Trophoblast cell (in vitro differentiated cells and primary cell): Measurements from ENCODE around the gene CASP10.

Experiments used
- DNase-seq, 2 donors: peaks; one replicate each; pipeline ENCODE4 v3.0.0-alpha.2; 2016
- H2AFZ ChIP-seq: 2 replicates; pipeline ENCODE4 v1.6.1; 2013; ENCODE audit warnings: low read length, moderate library complexity, mild to moderate bottlenecking; ENCODE audit not compliant: insufficient read depth, poor library complexity
- H2AK5ac ChIP-seq: 2 replicates; pipeline ENCODE4 v1.6.1; 2013; ENCODE audit warnings: mild to moderate bottlenecking, low read length
- H2BK120ac ChIP-seq: 2 replicates; pipeline ENCODE4 v1.6.1; 2013; ENCODE audit warnings: low read length, mild to moderate bottlenecking, moderate library complexity; ENCODE audit not compliant: insufficient read depth, poor library complexity
- H2BK12ac ChIP-seq: 2 replicates; pipeline ENCODE4 v1.6.1; 2013; ENCODE audit warnings: mild to moderate bottlenecking, low read length, moderate library complexity
- H2BK5ac ChIP-seq: 2 replicates; pipeline ENCODE4 v1.6.1; 2013; ENCODE audit warnings: low read length, low read depth, moderate library complexity, mild to moderate bottlenecking; ENCODE audit not compliant: poor library complexity
- H3K14ac ChIP-seq: 2 replicates; pipeline ENCODE4 v1.6.1; 2013; ENCODE audit warnings: mild to moderate bottlenecking, low read length
- H3K18ac ChIP-seq: 2 replicates; pipeline ENCODE4 v1.6.1; 2013; ENCODE audit warnings: mild to moderate bottlenecking, low read length
- H3K23ac ChIP-seq: 2 replicates; pipeline ENCODE4 v1.6.1; 2013; ENCODE audit warnings: low read length
- H3K27ac ChIP-seq: 2 replicates; pipeline ENCODE4 v1.5.1; 2013; ENCODE audit warnings: low read depth, mild to moderate bottlenecking, inconsistent platforms, low read length, moderate library complexity
- H3K27me3 ChIP-seq: 2 replicates; pipeline ENCODE4 v1.6.1; 2013; ENCODE audit warnings: inconsistent platforms, mild to moderate bottlenecking, low read length, moderate library complexity; ENCODE audit not compliant: insufficient read depth
- H3K36me3 ChIP-seq, 2 experiments: 1 replicate in 1 of 2; 2 replicates in 1 of 2; pipeline ENCODE4 v1.6.1; 2013; ENCODE audit warnings: low read length in 2 of 2, mild to moderate bottlenecking in 2 of 2, moderate library complexity in 1 of 2; ENCODE audit not compliant: insufficient read depth in 2 of 2, control insufficient read depth in 1 of 2
- H3K4ac ChIP-seq: 2 replicates; pipeline ENCODE4 v1.6.1; 2013; ENCODE audit warnings: low read depth, mild to moderate bottlenecking, low read length, moderate library complexity
- H3K4me1 ChIP-seq, 2 experiments: 1 replicate in 1 of 2; 2 replicates in 1 of 2; pipeline ENCODE4 v1.6.1; 2013; ENCODE audit warnings: low read length in 2 of 2, mild to moderate bottlenecking in 2 of 2, moderate library complexity in 1 of 2; ENCODE audit not compliant: insufficient read depth in 2 of 2, control insufficient read depth in 1 of 2
- H3K4me2 ChIP-seq: 2 replicates; pipeline ENCODE4 v1.6.1; 2013; ENCODE audit warnings: inconsistent platforms, mild to moderate bottlenecking, low read length, moderate library complexity
- H3K4me3 ChIP-seq: 2 replicates; pipeline ENCODE4 v1.5.1; 2013; ENCODE audit warnings: mild to moderate bottlenecking, low read depth, low read length, inconsistent platforms
- H3K79me1 ChIP-seq: one replicate; pipeline ENCODE4 v1.6.1; 2013; ENCODE audit warnings: low read length
- H3K79me2 ChIP-seq: 2 replicates; pipeline ENCODE4 v1.6.1; 2013; ENCODE audit warnings: low read length, mild to moderate bottlenecking; ENCODE audit not compliant: control insufficient read depth, insufficient read depth, poor library complexity
- H3K9ac ChIP-seq: 2 replicates; pipeline ENCODE4 v1.6.1; 2013; ENCODE audit warnings: mild to moderate bottlenecking, low read length
- H3K9me3 ChIP-seq: 2 replicates; pipeline ENCODE4 v1.6.1; 2013; ENCODE audit warnings: low read depth, mild to moderate bottlenecking, control low read depth, inconsistent platforms, low read length; ENCODE audit not compliant: insufficient read depth
- H4K12ac ChIP-seq: 2 replicates; pipeline ENCODE4 v1.6.1; 2013; ENCODE audit warnings: low read depth, mild to moderate bottlenecking, low read length, moderate library complexity
- H4K8ac ChIP-seq: 2 replicates; pipeline ENCODE4 v1.6.1; 2013; ENCODE audit warnings: low read depth, mild to moderate bottlenecking, low read length, moderate library complexity
- H4K91ac ChIP-seq: one replicate; pipeline ENCODE4 v1.6.1; 2013; ENCODE audit warnings: low read depth, mild to moderate bottlenecking, low read length, moderate library complexity
- WGBS: extraction: QIAGEN DNeasy Blood & Tissue Kit; methylation state at CpG from one replicate; pipeline ENCODE4 v1.1.7; 2013; ENCODE audit warnings: missing lambda C conversion rate; ENCODE audit not compliant: insufficient read length, insufficient coverage; ENCODE audit errors: extremely low coverage; 5-methylcytosine and 5-hydroxymethylcytosine counted together

CASP10 gene

DNA sequence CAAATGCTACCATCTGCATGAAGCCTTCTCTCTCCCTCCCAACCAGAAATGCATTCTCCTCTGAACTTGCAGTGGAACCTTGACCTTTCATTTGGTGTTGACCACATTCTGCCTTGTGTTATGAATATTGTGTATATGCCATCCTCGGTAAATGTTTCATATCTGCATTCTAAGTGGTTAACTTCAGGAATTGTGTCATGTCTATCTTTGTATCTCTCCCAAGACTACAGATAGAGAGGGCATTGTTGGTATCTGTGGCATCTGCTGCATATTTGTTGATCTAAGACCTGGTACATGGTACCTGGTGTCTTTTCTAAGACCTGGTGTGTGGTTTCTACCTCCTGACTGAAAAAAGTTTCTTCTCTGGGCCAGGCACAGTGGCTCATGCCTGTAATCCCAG, 34.0 kb downstream of the CASP10 start:
- no peak overlapping the region for H4K12ac ChIP-seq
- no peaks in the 10 kb centered on the region for H3K27me3 ChIP-seq
- no peak overlapping the region for H3K18ac ChIP-seq
- no peak overlapping the region for H3K4me2 ChIP-seq
- H2BK12ac ChIP-seq, result no peak overlapping the region
- no peaks in the 10 kb centered on the region for H3K9me3 ChIP-seq
- no peak overlapping the region for H3K23ac ChIP-seq
- no peak overlapping the region for H3K4ac ChIP-seq
- H2AFZ ChIP-seq, result no peak overlapping the region
- no peak overlapping the region for H4K91ac ChIP-seq
- H2BK120ac ChIP-seq, result no peak overlapping the region
- H3K14ac ChIP-seq, result no peak overlapping the region
- no peak overlapping the region for H3K27ac ChIP-seq
- H3K9ac ChIP-seq, result no peak overlapping the region
- no peaks in the 10 kb centered on the region for H3K79me2 ChIP-seq
- H3K36me3 ChIP-seq, result no peaks in the 10 kb centered on the region
- peaks cover 4 to 6% of the 10 kb centered on the region in 2 experiments for H3K4me1 ChIP-seq
- DNase-seq, result no peak
- H3K4me3 ChIP-seq, result no peak overlapping the region
- H2AK5ac ChIP-seq, result no peak overlapping the region
- no peaks in the 10 kb centered on the region for H3K79me1 ChIP-seq
- H4K8ac ChIP-seq, result no peak overlapping the region
- H2BK5ac ChIP-seq, result no peak overlapping the region
- no CpG with 5 or more reads among the region's 1 CpG for WGBS

DNA sequence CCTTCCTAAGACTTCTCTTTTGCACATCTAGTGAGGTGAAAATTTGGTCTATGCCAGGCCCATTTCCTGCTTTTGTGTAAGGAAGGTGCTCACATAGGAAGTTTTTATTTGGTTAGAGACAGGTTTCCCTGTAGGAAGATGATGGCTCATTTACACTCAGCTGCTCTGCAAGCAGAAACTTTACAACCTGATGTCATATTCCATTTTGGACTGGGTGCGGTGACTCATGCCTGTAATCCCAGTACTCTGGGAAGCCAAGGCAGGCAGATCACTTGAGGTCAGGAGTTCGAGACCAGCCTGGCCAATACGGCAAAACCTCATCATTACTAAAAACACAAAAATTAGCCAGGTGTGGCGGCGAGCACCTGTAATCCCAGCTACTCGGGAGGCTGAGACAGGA, 35.8 kb downstream of the CASP10 start:
- no CpG with 5 or more reads among the region's 6 CpGs for WGBS
- Histone ChIP-seq H2AFZ (no peak overlapping the region), H2BK5ac (no peak overlapping the region), H3K36me3 (no peaks in the 10 kb centered on the region), H3K4me1 (peaks cover 4 to 6% of the 10 kb centered on the region in 2 experiments), H4K8ac (no peak overlapping the region), H2BK120ac (no peak overlapping the region), H3K23ac (no peak overlapping the region), H3K27me3 (no peaks in the 10 kb centered on the region), H2AK5ac (no peak overlapping the region), H3K79me1 (no peaks in the 10 kb centered on the region), H2BK12ac (no peak overlapping the region), H3K27ac (no peak overlapping the region), H3K14ac (no peak overlapping the region), H3K4ac (no peak overlapping the region), H3K9me3 (no peaks in the 10 kb centered on the region), H4K12ac (no peak overlapping the region), H3K4me3 (no peak overlapping the region), H3K18ac (no peak overlapping the region), H3K9ac (no peak overlapping the region), H4K91ac (no peak overlapping the region), H3K4me2 (no peak overlapping the region), H3K79me2 (no peaks in the 10 kb centered on the region)
- DNase-seq, result no peak

DNA sequence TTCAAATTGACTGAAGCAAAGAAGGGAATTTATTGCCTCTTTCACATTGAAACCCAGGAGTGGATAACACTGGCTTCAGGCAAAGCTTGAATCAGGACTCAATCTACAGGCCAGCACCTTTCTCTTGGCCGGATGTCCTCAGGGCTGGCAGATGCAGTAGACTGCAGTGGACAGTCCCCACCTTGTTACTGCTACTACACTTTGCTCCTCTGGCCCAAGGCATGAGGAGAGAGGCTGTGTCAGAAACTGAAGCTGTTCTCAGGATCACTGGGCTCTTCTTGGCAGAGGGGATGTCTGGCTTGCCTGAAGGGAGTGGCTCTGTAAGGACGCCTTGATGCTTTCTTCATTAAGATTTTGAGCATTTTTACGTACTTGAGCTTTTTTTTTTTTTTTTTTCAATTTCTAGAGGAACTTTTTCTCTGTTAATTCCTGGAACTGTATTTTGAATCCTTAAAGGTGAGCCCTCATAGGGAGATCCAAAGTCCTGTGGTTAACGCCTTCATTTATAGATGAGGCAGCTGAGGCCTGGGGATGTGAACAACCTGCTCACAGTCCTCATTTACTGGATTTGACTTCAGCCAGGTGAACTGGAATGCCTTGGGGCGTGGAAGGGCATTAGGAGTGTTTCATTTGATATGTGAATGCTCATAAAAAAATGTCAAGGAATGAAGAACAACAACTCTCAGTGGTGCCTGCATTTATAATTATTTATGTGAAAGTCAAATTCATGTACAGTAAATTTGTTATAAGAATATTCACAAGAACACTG, 36.6 kb downstream of the CASP10 start:
- H3K27ac ChIP-seq, result no peak overlapping the region
- no peak overlapping the region for H3K14ac ChIP-seq
- H2AK5ac ChIP-seq, result no peak overlapping the region
- H3K9ac ChIP-seq, result no peak overlapping the region
- no peak overlapping the region for H2BK5ac ChIP-seq
- no peak overlapping the region for H2BK12ac ChIP-seq
- no peak overlapping the region for H2AFZ ChIP-seq
- no peak overlapping the region for H2BK120ac ChIP-seq
- H3K79me1 ChIP-seq, result no peaks in the 10 kb centered on the region
- H3K9me3 ChIP-seq, result no peaks in the 10 kb centered on the region
- H4K12ac ChIP-seq, result no peak overlapping the region
- H3K27me3 ChIP-seq, result no peaks in the 10 kb centered on the region
- no peak overlapping the region for H3K4ac ChIP-seq
- no CpG with 5 or more reads among the region's 5 CpGs for WGBS
- no peak overlapping the region for H3K23ac ChIP-seq
- peaks cover 4 to 6% of the 10 kb centered on the region in 2 experiments for H3K4me1 ChIP-seq
- H3K36me3 ChIP-seq, result no peaks in the 10 kb centered on the region
- H4K8ac ChIP-seq, result no peak overlapping the region
- no peak overlapping the region for H4K91ac ChIP-seq
- no peak for DNase-seq
- no peak overlapping the region for H3K4me3 ChIP-seq
- H3K18ac ChIP-seq, result no peak overlapping the region
- no peak overlapping the region for H3K4me2 ChIP-seq
- no peaks in the 10 kb centered on the region for H3K79me2 ChIP-seq

DNA sequence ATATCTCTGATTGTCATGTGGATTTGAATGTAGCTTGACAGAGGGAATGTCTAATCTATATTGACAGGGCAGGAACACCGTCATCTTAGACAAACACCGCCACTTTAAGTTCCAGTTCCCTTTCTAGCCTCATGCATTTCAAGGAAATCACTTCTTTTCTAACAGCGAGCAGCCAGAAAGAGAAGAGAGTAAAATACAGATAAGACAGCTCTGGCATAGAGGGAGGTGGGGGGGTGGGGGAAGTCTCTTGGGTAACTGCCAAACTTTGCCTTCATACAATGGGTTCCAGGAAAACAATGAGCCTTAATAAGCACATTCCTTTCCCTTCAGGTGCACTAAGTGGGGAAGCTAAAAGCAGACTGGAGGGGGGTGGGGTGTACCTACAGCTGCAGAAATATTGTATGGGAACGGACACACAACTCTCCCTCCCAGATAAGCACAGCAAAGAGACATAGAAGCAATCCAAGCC, 37.2 kb downstream of the CASP10 start:
- no peaks in the 10 kb centered on the region for H3K36me3 ChIP-seq
- H3K79me2 ChIP-seq, result no peaks in the 10 kb centered on the region
- no peak overlapping the region for H3K14ac ChIP-seq
- H3K4me3 ChIP-seq, result no peak overlapping the region
- H2BK12ac ChIP-seq, result no peak overlapping the region
- no peak overlapping the region for H3K4ac ChIP-seq
- H2AFZ ChIP-seq, result no peak overlapping the region
- no peak overlapping the region for H2BK5ac ChIP-seq
- H3K4me1 ChIP-seq, result peaks cover 4 to 6% of the 10 kb centered on the region in 2 experiments
- no peak overlapping the region for H4K12ac ChIP-seq
- no peak overlapping the region for H4K8ac ChIP-seq
- DNase-seq, result no peak
- no peak overlapping the region for H3K9ac ChIP-seq
- H3K79me1 ChIP-seq, result no peaks in the 10 kb centered on the region
- WGBS, result no CpG with 5 or more reads among the region's 4 CpGs
- no peak overlapping the region for H3K18ac ChIP-seq
- no peaks in the 10 kb centered on the region for H3K27me3 ChIP-seq
- H3K9me3 ChIP-seq, result no peaks in the 10 kb centered on the region
- no peak overlapping the region for H2AK5ac ChIP-seq
- no peak overlapping the region for H2BK120ac ChIP-seq
- H3K4me2 ChIP-seq, result no peak overlapping the region
- H4K91ac ChIP-seq, result no peak overlapping the region
- no peak overlapping the region for H3K23ac ChIP-seq
- H3K27ac ChIP-seq, result no peak overlapping the region
